Activated T-helper 17 cell treated with anti-CD3 and anti-CD28 coated beads, Interleukin-2, amount 50 U/mL, for 72 hours (primary cell): ENCODE results near the gene ZNF329. TPM values are rescaled to one million over a fixed set of nuclear protein-coding genes. Genes with fewer than 3 reads are reported as not detected.
"Not testable (repeated sequence)": the region's sequence is repeated elsewhere in the genome, so short reads cannot be mapped to it uniquely, and the experiment has no call there.

Source experiments
- ATAC-seq: fragments of 150-1000 bp; cut with Tn5 transposase; replicated peaks from 2 replicates; pipeline ENCODE4 v1.10.0; 2021; ENCODE audit warnings: mild to moderate bottlenecking, moderate library complexity
- H3K27ac Mint-ChIP-seq: one replicate; pipeline ENCODE4 v1.8.0; 2022; ENCODE audit warnings: mixed read lengths
- H3K27me3 Mint-ChIP-seq: one replicate; pipeline ENCODE4 v1.8.0; 2022; ENCODE audit warnings: mixed read lengths
- H3K36me3 Mint-ChIP-seq: one replicate; pipeline ENCODE4 v1.8.0; 2022; ENCODE audit warnings: low read depth, mild to moderate bottlenecking, mixed read lengths
- H3K4me1 Mint-ChIP-seq: one replicate; pipeline ENCODE4 v1.8.0; 2022; ENCODE audit warnings: mixed read lengths
- H3K4me3 Mint-ChIP-seq: one replicate; pipeline ENCODE4 v1.8.0; 2022; ENCODE audit warnings: mild to moderate bottlenecking, mixed read lengths
- H3K9me3 Mint-ChIP-seq: one replicate; pipeline ENCODE4 v1.8.0; 2022; ENCODE audit warnings: mixed read lengths
- total RNA-seq, 2 donors: library from RNA; stranded (reverse); gene quantifications; one replicate each; pipeline ENCODE4 v1.2.3, GENCODE V29; 2022

ZNF329 gene
- total RNA-seq, 2 donors from 2014 or later = 3.8 to 7.0 TPM

DNA sequence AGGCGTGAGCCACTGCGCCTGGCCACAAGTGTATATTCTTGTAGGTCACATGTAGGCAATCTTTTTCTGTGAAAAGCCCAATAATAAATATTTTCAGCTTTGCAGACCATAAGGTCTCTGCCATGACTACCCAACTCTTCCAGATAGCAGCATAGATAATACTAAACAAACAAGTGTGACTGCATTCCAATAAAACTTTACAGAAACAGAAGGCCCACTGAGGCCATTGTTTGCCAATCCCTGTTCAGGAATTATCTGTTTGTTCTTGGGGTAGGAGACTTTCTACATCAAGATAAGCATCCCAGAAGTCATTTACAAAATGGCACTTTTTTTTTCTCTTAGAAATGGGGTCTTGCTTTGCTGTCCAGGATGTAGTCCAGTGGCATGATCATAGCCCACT lies 2.8 kb upstream of the ZNF329 start:
- peaks cover 3% of the 10 kb centered on the region for H3K9me3 Mint-ChIP-seq
- H3K4me3 Mint-ChIP-seq = peak overlapping the region; percentile 76
- peaks cover 5% of the 10 kb centered on the region for H3K4me1 Mint-ChIP-seq
- H3K36me3 Mint-ChIP-seq = no peaks in the 10 kb centered on the region
- H3K27me3 Mint-ChIP-seq = no peaks in the 10 kb centered on the region
- ATAC-seq = no peak
- no peak overlapping the region for H3K27ac Mint-ChIP-seq

DNA sequence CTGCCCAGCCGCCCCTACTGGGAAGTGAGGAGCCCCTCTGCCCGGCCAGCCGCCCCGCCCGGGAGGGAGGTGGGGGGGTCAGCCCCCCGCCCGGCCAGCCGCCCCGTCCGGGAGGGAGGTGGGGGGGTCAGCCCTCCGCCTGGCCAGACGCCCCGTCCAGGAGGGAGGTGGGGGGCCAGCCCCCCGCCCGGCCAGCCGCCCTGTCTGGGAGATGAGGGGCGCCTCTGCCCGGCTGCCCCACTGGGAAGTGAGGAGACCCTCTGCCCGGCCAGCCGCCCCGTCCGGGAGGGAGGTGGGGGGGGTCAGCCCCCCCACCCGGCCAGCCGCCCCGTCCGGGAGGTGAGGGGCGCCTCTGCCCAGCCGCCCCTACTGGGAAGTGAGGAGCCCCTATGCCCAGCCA lies 3.1 kb downstream of the ZNF329 start:
- not testable (repeated sequence) for H3K27ac Mint-ChIP-seq, H3K27me3 Mint-ChIP-seq, H3K4me3 Mint-ChIP-seq, H3K9me3 Mint-ChIP-seq, ATAC-seq, H3K4me1 Mint-ChIP-seq
- H3K36me3 Mint-ChIP-seq = peaks cover 21% of the 10 kb centered on the region

DNA sequence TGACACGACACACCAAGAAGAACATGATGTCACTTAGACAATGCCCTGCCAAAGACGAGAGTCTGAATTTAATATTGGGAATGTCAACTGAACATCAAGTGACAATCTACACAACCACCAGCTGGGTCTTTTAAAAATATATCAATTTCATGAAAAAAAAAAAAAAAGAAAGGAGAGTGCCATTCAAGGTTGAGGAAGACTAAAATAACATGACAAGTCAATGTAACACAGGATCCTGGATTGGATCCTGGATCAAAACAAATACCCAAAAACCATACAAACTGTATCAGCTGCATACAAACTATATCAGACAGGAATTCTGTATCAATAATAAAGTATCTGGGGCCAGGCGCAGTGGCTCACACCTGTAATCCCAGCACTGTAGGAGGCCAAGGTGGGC lies 4.7 kb downstream of the ZNF329 start:
- Mint-ChIP-seq H3K9me3 (no peaks in the 10 kb centered on the region), H3K27me3 (no peaks in the 10 kb centered on the region), H3K27ac (no peak overlapping the region), H3K36me3 (peaks cover 37% of the 10 kb centered on the region), H3K4me1 (peaks cover 5% of the 10 kb centered on the region), H3K4me3 (no peak overlapping the region)
- ATAC-seq = no peak

DNA sequence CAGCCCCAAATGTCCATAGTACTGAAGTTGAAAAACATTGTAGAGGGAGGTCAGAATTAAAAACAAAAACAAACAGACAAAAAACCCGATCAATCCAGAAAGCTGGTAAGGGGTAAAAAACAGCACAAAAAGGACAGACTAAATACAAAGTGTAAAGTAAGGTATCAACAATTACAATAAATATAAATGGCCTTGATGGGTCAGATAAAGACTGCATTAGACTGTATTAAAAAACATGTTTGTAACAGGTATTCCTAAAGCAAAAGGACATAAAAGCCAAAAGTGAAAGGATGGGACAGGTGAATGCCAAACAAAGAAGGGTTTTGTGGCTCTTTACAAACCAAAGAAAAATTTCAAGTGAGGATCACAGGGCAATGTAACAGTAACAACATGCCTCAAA lies 16.3 kb downstream of the ZNF329 start:
- Mint-ChIP-seq H3K9me3 (peaks cover 21% of the 10 kb centered on the region), H3K4me1 (peaks cover 4% of the 10 kb centered on the region), H3K4me3 (no peak overlapping the region), H3K27me3 (no peaks in the 10 kb centered on the region), H3K36me3 (peaks cover 99% of the 10 kb centered on the region), H3K27ac (no peak overlapping the region)
- no peak for ATAC-seq

DNA sequence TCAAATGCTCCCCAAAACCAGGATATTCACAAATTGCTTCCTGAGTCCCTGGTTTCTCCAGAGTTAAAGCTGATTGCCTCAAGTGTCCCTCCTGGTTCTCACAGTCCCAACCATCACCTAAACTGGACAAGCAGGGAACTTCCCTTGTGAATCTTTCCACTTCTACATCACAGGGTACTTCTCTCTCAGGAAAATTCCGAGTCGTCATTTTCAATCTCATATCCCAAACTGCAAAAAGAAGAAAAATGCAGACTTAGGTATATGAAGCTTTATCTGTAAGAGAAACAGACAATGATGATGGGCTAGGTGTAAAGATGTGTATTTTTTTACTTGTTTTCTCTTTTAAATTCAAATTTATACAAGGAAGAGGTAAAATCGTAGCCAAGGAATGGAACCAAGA lies 21.3 kb downstream of the ZNF329 start:
- H3K4me3 Mint-ChIP-seq = no peak overlapping the region
- peaks cover 69% of the 10 kb centered on the region for H3K36me3 Mint-ChIP-seq
- peaks cover 43% of the 10 kb centered on the region for H3K9me3 Mint-ChIP-seq
- no peak for ATAC-seq
- H3K27me3 Mint-ChIP-seq = no peaks in the 10 kb centered on the region
- H3K4me1 Mint-ChIP-seq = no peaks in the 10 kb centered on the region
- no peak overlapping the region for H3K27ac Mint-ChIP-seq

DNA sequence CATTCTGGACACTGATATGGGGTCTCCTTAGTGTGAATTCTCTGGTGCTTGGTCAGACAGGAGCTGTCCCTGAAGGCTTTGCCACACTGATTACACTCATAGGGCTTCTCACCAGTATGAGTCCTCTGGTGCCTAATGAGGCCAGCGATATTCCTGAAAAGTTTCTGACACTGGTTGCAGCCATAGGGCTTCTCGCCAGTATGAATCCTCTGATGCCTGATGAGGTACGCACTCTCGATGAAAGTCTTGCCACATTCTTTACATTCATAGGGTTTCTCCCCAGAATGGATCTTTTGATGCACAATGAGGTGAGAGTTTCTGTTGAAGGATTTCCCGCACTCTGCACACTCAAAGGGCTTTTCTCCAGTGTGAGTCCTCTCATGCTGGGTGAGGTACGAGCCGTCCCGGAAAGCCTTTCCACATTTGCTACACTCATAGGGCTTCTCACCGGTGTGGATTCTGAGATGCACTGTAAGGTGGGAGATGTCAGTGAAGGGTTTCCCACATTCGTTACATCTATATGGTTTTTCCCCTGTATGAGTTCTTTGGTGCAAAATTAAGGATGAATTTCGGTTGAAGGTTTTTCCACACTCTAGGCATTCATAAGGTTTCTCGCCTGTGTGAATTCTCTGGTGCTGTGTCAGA lies 22.4 kb downstream of the ZNF329 start:
- no peak for ATAC-seq
- H3K4me3 Mint-ChIP-seq = no peak overlapping the region
- no peaks in the 10 kb centered on the region for H3K27me3 Mint-ChIP-seq
- H3K27ac Mint-ChIP-seq = no peak overlapping the region
- H3K9me3 Mint-ChIP-seq = peaks cover 44% of the 10 kb centered on the region
- H3K4me1 Mint-ChIP-seq = no peaks in the 10 kb centered on the region
- peaks cover 58% of the 10 kb centered on the region for H3K36me3 Mint-ChIP-seq

DNA sequence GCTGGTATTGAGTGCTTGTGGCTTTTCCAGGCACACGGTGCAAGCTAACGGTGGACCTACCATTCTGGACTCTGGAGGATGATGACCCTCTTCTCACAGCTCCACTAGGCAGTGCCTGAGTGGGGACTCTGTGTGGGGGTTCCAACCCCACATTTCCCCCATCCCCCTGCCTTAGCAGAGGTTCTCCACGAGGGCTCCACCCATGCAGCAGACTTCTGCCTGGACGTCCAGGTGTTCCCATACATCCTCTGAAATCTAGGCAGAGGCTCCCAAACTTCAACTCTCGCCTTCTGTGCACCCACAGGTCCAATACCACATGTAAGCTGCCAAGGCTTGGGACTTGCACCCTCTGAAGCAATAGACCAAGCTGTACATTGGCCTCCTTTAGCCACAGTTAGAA lies 27.2 kb downstream of the ZNF329 start:
- H3K36me3 Mint-ChIP-seq = peaks cover 11% of the 10 kb centered on the region
- no peaks in the 10 kb centered on the region for H3K27me3 Mint-ChIP-seq
- no peaks in the 10 kb centered on the region for H3K4me1 Mint-ChIP-seq
- H3K9me3 Mint-ChIP-seq = peaks cover 57% of the 10 kb centered on the region
- H3K4me3 Mint-ChIP-seq = no peak overlapping the region
- H3K27ac Mint-ChIP-seq = no peak overlapping the region
- ATAC-seq = no peak

DNA sequence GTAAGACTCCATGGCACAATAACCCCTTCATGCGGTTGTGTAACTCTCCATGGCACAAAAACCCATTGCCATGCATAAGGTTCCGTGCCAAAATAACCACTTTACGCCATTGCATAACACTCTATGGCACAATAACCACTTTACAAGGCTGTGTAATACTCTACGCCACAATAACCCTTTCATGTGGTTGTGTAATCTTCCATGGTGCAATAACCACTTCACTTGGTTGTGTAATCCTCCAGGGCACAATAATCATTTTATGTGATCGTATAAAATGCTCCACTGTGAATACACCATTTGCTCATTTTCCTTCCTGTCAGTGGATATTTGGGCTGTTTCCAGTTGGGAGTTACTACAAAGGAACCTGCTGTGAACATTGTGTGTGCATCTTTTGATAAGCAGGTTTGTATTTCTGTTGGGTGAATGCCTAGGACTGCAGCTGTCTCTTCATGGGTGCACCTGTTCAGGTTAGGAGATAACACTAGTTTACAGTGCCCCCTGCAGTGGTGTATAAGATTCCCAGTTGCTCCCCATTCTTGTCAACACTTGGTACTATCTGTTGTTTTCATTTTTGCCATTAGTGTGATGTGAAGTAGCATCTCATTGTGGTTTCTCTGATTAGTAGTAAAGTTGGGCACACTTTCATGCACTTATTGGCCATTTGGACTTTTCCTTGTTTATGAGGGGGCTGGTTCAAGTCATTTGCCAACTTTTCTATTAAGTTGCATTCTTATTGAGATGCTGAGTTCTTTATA lies 31.4 kb downstream of the ZNF329 start:
- H3K36me3 Mint-ChIP-seq = peaks cover 11% of the 10 kb centered on the region
- H3K27ac Mint-ChIP-seq = no peak overlapping the region
- ATAC-seq = no peak
- no peaks in the 10 kb centered on the region for H3K4me1 Mint-ChIP-seq
- no peak overlapping the region for H3K4me3 Mint-ChIP-seq
- peaks cover 51% of the 10 kb centered on the region for H3K9me3 Mint-ChIP-seq
- H3K27me3 Mint-ChIP-seq = peaks cover 5% of the 10 kb centered on the region

DNA sequence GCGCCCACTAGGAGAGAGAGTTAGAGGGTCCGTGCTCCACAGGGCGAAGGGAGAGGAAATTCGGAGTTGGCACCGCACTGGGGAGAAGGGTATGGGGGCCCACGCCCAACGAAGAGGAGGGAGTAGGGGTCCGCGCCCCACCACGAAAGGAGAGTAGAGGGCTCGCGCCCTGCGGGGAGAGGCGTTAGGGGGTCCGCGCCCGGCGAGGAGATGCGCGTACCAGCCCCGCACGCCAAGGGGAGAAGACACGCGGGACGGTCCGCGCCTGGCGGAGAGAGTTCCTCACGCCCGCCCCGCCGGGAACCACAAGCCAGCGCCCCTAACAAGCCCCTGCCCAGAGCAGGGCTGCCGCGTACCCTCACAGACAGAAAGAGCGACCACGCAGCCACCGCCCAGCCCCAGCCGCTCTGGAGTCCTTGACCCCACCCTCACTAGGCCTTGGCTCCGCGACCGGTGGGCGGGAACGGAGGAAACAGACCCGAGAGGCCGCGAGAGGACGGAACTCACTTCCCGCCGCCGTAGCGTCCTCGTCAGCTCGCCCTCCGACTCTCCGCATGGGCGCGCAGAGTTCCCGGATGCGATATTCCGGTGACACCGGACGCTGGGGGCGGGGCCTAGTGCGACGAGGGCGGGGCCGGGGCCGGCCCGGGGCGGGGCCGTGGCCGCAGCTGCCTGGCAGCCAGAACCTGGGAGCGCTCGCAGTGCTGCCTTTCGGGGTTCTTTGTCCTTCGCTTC lies 32.6 kb downstream of the ZNF329 start:
- Mint-ChIP-seq H3K9me3 (peaks cover 47% of the 10 kb centered on the region), H3K36me3 (peaks cover 11% of the 10 kb centered on the region), H3K27ac (no peak overlapping the region)

DNA sequence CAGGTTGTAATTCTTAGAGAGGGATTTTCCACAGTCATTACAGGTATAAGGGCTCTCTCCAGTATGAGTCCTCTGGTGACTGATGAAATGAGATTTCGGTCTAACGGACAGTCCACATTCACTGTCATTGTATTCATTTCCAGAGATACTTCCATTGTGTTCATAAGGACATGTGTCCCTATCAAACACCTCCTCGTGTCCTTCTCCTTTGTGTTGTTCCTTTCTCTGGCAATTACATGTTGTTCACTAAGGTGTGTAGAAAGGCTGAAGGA lies 42.1 kb downstream of the ZNF329 start:
- Mint-ChIP-seq H3K9me3 (peaks cover 28% of the 10 kb centered on the region), H3K4me3 (no peak overlapping the region), H3K27ac (no peak overlapping the region), H3K27me3 (no peaks in the 10 kb centered on the region), H3K36me3 (no peaks in the 10 kb centered on the region), H3K4me1 (no peaks in the 10 kb centered on the region)
- no peak for ATAC-seq

More for the DNA sequence above, 32.6 kb downstream of the ZNF329 start:
- Mint-ChIP-seq H3K27me3 (peaks cover 5% of the 10 kb centered on the region), H3K4me1 (no peaks in the 10 kb centered on the region), H3K4me3 (no peak overlapping the region)
- ATAC-seq = no peak

DNA sequence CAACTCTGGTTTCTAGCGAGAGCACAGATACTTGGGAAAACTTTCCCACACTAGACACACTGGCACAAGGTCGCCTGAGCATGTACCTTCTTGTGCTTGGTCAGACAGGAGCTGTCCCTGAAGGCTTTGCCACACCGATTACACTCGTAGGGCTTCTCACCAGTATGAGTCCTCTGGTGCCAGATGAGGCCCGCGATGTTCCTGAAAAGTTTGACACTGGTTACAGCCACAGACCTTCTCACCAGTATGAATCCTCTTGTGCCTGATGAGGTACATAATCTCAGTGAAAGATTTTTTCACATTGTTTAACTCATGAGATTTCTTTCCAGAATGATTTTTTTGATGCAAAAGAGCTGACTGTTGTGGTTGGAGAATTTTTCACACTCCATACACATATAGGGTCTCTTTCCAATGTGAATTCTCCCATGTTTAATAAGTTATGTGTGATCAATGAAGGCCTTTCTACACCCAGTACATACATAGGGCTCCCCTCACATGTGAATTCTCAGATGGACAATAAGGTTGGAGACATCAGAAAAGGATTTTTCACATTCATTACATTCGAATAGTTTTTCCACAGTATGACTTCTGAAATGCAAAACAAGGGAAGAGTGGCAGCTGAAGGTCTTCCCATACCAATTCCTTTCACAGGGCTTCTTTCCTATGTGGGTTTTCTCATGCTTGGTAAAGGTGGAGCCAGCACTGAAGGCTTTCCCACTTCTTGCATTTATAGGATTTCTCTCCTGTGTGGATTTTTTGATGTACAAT lies 42.6 kb downstream of the ZNF329 start:
- no peaks in the 10 kb centered on the region for H3K36me3 Mint-ChIP-seq
- no peak for ATAC-seq
- no peaks in the 10 kb centered on the region for H3K4me1 Mint-ChIP-seq

DNA sequence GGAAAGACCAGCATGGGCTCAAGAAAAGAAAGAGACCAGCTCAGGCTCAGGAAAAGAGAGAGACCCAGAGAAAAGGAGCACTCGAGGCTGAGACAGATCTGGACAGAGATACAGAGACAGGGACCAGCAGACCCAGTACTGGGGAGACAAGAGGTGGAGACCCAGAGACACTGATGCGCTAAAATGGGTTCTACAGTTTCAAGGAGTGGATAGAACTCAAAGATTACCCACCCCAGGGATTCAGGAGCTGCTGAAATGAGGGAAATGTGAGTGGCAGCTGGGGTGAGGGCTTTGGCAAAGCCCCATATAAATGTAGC lies 51.9 kb downstream of the ZNF329 start:
- Mint-ChIP-seq H3K27me3 (no peaks in the 10 kb centered on the region), H3K4me1 (peaks cover 8% of the 10 kb centered on the region), H3K36me3 (peaks cover 15% of the 10 kb centered on the region), H3K9me3 (peaks cover 12% of the 10 kb centered on the region), H3K4me3 (peak overlapping the region; percentile 98), H3K27ac (peak overlapping the region; percentile 100)
- ATAC-seq = peak; percentile 13

More for the DNA sequence above, 42.6 kb downstream of the ZNF329 start:
- H3K9me3 Mint-ChIP-seq = peaks cover 32% of the 10 kb centered on the region
- H3K4me3 Mint-ChIP-seq = no peak overlapping the region
- H3K27ac Mint-ChIP-seq = no peak overlapping the region
- no peaks in the 10 kb centered on the region for H3K27me3 Mint-ChIP-seq

DNA sequence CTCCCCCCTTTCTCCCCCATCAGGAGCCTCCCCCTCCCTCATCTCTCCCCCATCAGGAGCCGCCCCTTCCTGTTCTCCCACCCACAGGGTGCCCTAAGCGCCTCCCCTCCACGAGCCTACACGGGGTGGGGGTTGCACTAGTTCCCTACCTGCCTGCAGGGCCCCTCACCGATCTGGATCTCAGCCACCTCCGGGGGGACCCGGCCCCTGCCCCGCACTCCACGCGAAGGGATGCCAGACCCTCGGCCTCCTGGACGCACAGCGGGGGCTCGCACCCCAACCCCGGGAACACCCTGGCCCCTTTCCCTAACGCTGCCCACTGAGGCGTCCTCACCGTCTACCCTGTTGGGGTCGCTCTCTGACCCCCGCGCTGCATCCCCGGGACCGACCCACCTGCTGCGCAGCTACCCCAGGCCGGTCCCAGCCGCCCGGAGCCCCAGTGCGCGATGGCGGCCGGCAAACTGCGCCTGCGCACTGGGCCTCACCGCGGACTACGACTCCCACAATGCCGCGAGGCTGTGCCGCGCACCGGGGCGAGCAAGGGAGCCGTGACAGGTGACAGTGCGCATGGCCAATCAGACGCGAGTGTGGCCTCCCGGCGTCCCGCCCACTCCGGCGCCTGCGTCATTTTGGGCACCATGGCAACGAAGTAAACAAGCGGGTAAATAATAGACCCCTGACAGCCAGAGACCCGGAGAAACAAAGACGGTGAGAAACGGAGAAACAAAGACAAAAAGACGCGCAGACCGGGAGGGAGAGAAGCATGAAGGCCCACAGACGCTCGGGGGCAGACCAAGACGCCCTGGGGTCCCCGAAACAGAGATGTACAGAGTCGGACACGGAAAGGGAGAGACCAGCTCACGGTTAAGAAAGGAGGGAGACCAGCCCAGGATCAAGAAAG lies 52.6 kb downstream of the ZNF329 start, which contains the start of gene ZSCAN18:
Gene ZSCAN18 (minus strand): TSS at position 451 of the 901 bp plus-strand sequence. CDS start 7,964 bp downstream, outside the sequence.
- H3K9me3 Mint-ChIP-seq = peaks cover 7% of the 10 kb centered on the region
- H3K27ac Mint-ChIP-seq = peak within 1 kb of the TSS; percentile 100
- peak within 1 kb of the TSS; percentile 98 for H3K4me3 Mint-ChIP-seq
- no peaks in the 10 kb centered on the region for H3K27me3 Mint-ChIP-seq
- peaks cover 15% of the 10 kb centered on the region for H3K36me3 Mint-ChIP-seq
- peaks cover 8% of the 10 kb centered on the region for H3K4me1 Mint-ChIP-seq
- peak; percentile 99 for ATAC-seq

DNA sequence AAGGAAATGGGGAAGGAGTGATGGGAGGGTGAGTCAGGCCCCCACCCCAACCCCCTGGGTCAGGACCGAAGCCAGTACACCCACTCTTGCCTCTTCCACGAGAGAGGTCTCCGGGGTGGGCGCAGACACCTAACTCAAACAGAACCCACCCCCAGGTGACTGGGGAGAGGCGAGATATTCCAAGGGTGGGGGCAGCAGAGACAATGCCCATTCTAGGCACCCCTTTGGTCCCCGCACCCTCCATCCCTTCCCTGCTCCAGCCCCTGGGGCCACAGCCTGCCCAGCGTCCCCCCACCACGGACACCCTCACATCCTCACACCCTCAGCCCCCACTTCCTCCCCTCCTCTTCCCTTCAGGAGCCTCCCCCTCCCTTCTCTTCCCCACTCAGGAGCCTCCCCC lies 53.2 kb downstream of the ZNF329 start:
- peaks cover 7% of the 10 kb centered on the region for H3K9me3 Mint-ChIP-seq
- ATAC-seq = no peak

More for the DNA sequence above, 53.2 kb downstream of the ZNF329 start:
- H3K4me3 Mint-ChIP-seq = peak overlapping the region; percentile 98
- peaks cover 15% of the 10 kb centered on the region for H3K36me3 Mint-ChIP-seq
- H3K4me1 Mint-ChIP-seq = peaks cover 8% of the 10 kb centered on the region
- H3K27ac Mint-ChIP-seq = peak overlapping the region; percentile 100
- no peaks in the 10 kb centered on the region for H3K27me3 Mint-ChIP-seq
